SK-N-MC (cell line): ENCODE measurements around the gene GDNF.
"Not testable (repeated sequence)": the region's sequence is repeated elsewhere in the genome, so short reads cannot be mapped to it uniquely, and the experiment has no call there.

Experiments
- EZH2 ChIP-seq: fragments of 200-600 bp; sonication (generic); IDR thresholded peaks from one replicate; pipeline ENCODE4 v1.6.1; 2017; ENCODE audit warnings: antibody characterized with exemption
- POLR2AphosphoS5 ChIP-seq: IDR thresholded peaks from 2 replicates; pipeline ENCODE4 v1.6.1; 2012; ENCODE audit warnings: mild to moderate bottlenecking, low read depth, low read length, borderline replicate concordance

- not testable (repeated sequence) for TF ChIP-seq EZH2, POLR2AphosphoS5
Observed at GRCh38 chr5:37862907-37863306, 23.1 kb upstream of the GDNF start.
